SK-N-SH (cell line): ENCODE measurements around the gene GADL1. TPM values are rescaled to one million over a fixed set of nuclear protein-coding genes. Genes with fewer than 3 reads are reported as not detected.

ENCODE experiments used
- CTCF ChIA-PET: fragments of 300-600, 350-600 bp; formaldehyde crosslinking; extraction: SDS; loops from one replicate; lab custom pipeline; 2021; lab: Yijun Ruan, JAX
- POLR2A ChIA-PET: fragments of 350-600 bp; sonication (Branson Sonifier 250); formaldehyde crosslinking; extraction: SDS; loops from one replicate; lab custom pipeline; 2020; ENCODE audit warnings: antibody characterized with exemption, inconsistent platforms; lab: Yijun Ruan, JAX
- DNase-seq: peaks from one replicate; pipeline ENCODE4 v3.0.0; 2012
- H2AFZ ChIP-seq: fragments of 200-600 bp; sonication (generic); 2 replicates; pipeline ENCODE4 v1.8.1; 2016; ENCODE audit warnings: antibody characterized with exemption, mild to moderate bottlenecking, low read depth
- H3F3A ChIP-seq: fragments of 200-600 bp; sonication (generic); replicated peaks from 2 replicates; pipeline ENCODE3; 2016; ENCODE audit warnings: antibody characterized with exemption, mild to moderate bottlenecking; ENCODE audit not compliant: insufficient read depth
- H3K27ac ChIP-seq, 2 experiments: fragments of 200-500 bp in 1 of 2; fragments of 200-600 bp in 1 of 2; sonication (Bioruptor generic) in 1 of 2; sonication (generic), shearing (Covaris generic) in 1 of 2; 2 replicates each; pipeline versions ENCODE4 v1.5.1 to v1.6.1; 2014 to 2016; ENCODE audit warnings: low read depth in 2 of 2, inconsistent platforms in 1 of 2, low read length in 1 of 2, mild to moderate bottlenecking in 1 of 2, mixed read lengths in 1 of 2
- H3K27me3 ChIP-seq: fragments of 200-600 bp; sonication (generic), shearing (Covaris generic); 2 replicates; pipeline ENCODE4 v1.6.1; 2016; ENCODE audit warnings: mixed run types; ENCODE audit not compliant: insufficient read depth
- H3K36me3 ChIP-seq, 2 experiments: fragments of 200-500 bp in 1 of 2; fragments of 200-600 bp in 1 of 2; sonication (Bioruptor generic) in 1 of 2; sonication (generic) in 1 of 2; replicated peaks in 1 of 2; 2 replicates each; pipeline versions ENCODE3 to v1.5.1; 2014 to 2016; ENCODE audit warnings: low read length in 1 of 2, mild to moderate bottlenecking in 1 of 2; ENCODE audit not compliant: insufficient read depth in 2 of 2, control insufficient read depth in 1 of 2
- H3K4me1 ChIP-seq, 2 experiments: fragments of 200-500 bp in 1 of 2; fragments of 200-600 bp in 1 of 2; sonication (Bioruptor generic) in 1 of 2; sonication (generic), shearing (Covaris generic) in 1 of 2; 2 replicates each; pipeline versions ENCODE4 v1.5.1 to v1.6.1; 2014 to 2016; ENCODE audit warnings: low read depth in 1 of 2, low read length in 1 of 2, mixed run types in 1 of 2; ENCODE audit not compliant: insufficient read depth in 2 of 2, control insufficient read depth in 1 of 2
- H3K4me2 ChIP-seq: fragments of 200-600 bp; sonication (generic), shearing (Covaris generic); 2 replicates; pipeline ENCODE4 v1.6.1; 2017; ENCODE audit warnings: mixed run types
- H3K4me3 ChIP-seq, 2 experiments: fragments of 200-500 bp in 1 of 2; fragments of 200-600 bp in 1 of 2; sonication (Bioruptor generic) in 1 of 2; sonication (generic), shearing (Covaris generic) in 1 of 2; 2 replicates each; pipeline versions ENCODE4 v1.5.1 to v1.8.1; 2014 to 2016; ENCODE audit warnings: low read depth in 2 of 2, inconsistent platforms in 1 of 2, low read length in 1 of 2, mild to moderate bottlenecking in 1 of 2, mixed read lengths in 1 of 2, moderate library complexity in 1 of 2
- H3K79me2 ChIP-seq: fragments of 200-600 bp; sonication (generic); 2 replicates; pipeline ENCODE4 v1.8.1; 2017; ENCODE audit warnings: mild to moderate bottlenecking; ENCODE audit not compliant: insufficient read depth
- H3K9ac ChIP-seq: fragments of 200-600 bp; sonication (generic); 2 replicates; pipeline ENCODE4 v1.6.1; 2017; ENCODE audit warnings: mixed run types
- H3K9me2 ChIP-seq: fragments of 200-600 bp; sonication (generic); 2 replicates; pipeline ENCODE4 v1.6.1; 2017; ENCODE audit warnings: mixed run types
- H3K9me3 ChIP-seq: fragments of 200-600 bp; sonication (generic); 2 replicates; pipeline ENCODE4 v1.6.1; 2017; ENCODE audit warnings: mixed run types, mild to moderate bottlenecking, moderate library complexity
- H4K20me1 ChIP-seq: fragments of 200-600 bp; sonication (generic); 2 replicates; pipeline ENCODE4 v1.6.1; 2017; ENCODE audit warnings: mild to moderate bottlenecking, mixed run types; ENCODE audit not compliant: insufficient read depth
- EP300 ChIP-seq, 2 experiments: IDR thresholded peaks; 2 replicates each; pipeline versions ENCODE4 v1.4.0 to v1.6.1; 2012; ENCODE audit warnings: borderline replicate concordance in 1 of 2, low read depth in 1 of 2, low read length in 1 of 2
- FOSL2 ChIP-seq: IDR thresholded peaks from 2 replicates; pipeline ENCODE4 v1.4.0; 2012; ENCODE audit warnings: low read depth, mild to moderate bottlenecking, moderate library complexity, borderline replicate concordance
- MEF2A ChIP-seq: IDR thresholded peaks from 2 replicates; pipeline ENCODE4 v1.4.0; 2012; ENCODE audit warnings: low read depth, borderline replicate concordance
- NFIC ChIP-seq: IDR thresholded peaks from 2 replicates; pipeline ENCODE4 v1.4.0; 2012; ENCODE audit warnings: borderline replicate concordance
- NRF1 ChIP-seq: IDR thresholded peaks from 2 replicates; pipeline ENCODE4 v1.6.1; 2012; ENCODE audit warnings: low read depth, mild to moderate bottlenecking, low read length
- RAD21 ChIP-seq: IDR thresholded peaks from 2 replicates; pipeline ENCODE4 v1.6.1; 2012; ENCODE audit warnings: mild to moderate bottlenecking, low read length
- YY1 ChIP-seq: IDR thresholded peaks from 2 replicates; pipeline ENCODE4 v1.4.0; 2012; ENCODE audit warnings: low read depth, mild to moderate bottlenecking
- WGBS: methylation state at CpG from one replicate; pipeline ENCODE4 v1.1.6; 2017; ENCODE audit warnings: low lambda C conversion rate; 5-methylcytosine and 5-hydroxymethylcytosine counted together
- polyA plus RNA-seq, 3 experiments: library from polyadenylated mRNA; depleted of rRNA; stranded (reverse); fragments of >200 nt; gene quantifications; 2 replicates each; pipeline ENCODE4 v1.2.3, GENCODE V29; 2012
- TF ChIP-seq, protein P1 (sequence below): IDR thresholded peaks from 2 replicates; pipeline ENCODE4 v1.4.0; 2012; ENCODE audit warnings: low read depth, borderline replicate concordance
- TF ChIP-seq, protein P2 (sequence below): IDR thresholded peaks from 2 replicates; pipeline ENCODE4 v1.6.1; 2012; ENCODE audit warnings: mild to moderate bottlenecking, low read depth, low read length, moderate library complexity
- TF ChIP-seq, protein P3 (sequence below): IDR thresholded peaks from 2 replicates; pipeline ENCODE4; 2012
- TF ChIP-seq, protein P4 (sequence below): IDR thresholded peaks from 2 replicates; pipeline ENCODE4 v1.4.0; 2012; ENCODE audit warnings: low read depth, borderline replicate concordance
- TF ChIP-seq, protein P5 (sequence below): fragments of 200-600 bp; sonication (generic); IDR thresholded peaks from 2 replicates; pipeline ENCODE4 v1.6.1; 2017; ENCODE audit warnings: antibody characterized with exemption, mild to moderate bottlenecking, moderate library complexity

GADL1 gene
- polyA plus RNA-seq, 1 of the 3 experiments (the other 2 are of a cell fraction), result not detected

DNA sequence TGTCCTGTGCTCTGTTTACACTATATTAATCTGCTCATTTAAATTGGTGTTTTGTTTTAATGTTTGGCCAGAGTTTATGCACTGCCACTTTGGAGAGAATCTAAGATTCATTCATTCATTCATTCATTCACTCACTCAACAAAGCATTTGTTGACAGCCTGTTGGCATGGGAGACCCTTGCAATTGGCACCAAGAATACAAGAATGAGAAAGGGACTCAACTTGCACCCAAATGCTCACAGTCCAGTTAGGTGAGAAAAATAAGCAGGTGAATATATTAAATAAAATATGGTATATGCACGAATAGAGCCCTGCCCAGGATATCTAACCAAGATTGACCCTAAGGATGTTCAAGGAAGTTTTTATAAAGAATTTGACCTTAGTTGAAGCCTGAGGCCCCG is 207.7 kb downstream of the GADL1 start (continued):
- TF ChIP-seq, protein P1, sequence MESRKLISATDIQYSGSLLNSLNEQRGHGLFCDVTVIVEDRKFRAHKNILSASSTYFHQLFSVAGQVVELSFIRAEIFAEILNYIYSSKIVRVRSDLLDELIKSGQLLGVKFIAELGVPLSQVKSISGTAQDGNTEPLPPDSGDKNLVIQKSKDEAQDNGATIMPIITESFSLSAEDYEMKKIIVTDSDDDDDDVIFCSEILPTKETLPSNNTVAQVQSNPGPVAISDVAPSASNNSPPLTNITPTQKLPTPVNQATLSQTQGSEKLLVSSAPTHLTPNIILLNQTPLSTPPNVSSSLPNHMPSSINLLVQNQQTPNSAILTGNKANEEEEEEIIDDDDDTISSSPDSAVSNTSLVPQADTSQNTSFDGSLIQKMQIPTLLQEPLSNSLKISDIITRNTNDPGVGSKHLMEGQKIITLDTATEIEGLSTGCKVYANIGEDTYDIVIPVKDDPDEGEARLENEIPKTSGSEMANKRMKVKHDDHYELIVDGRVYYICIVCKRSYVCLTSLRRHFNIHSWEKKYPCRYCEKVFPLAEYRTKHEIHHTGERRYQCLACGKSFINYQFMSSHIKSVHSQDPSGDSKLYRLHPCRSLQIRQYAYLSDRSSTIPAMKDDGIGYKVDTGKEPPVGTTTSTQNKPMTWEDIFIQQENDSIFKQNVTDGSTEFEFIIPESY, result no peak
- TF ChIP-seq EP300 (IDR thresholded peaks at IDR 0.05; ENCODE audit: borderline replicate concordance in 1 of 2, low read depth in 1 of 2, low read length in 1 of 2) (no peak), YY1 (no peak), NRF1 (no peak), NFIC (no peak)
- TF ChIP-seq, protein P2, sequence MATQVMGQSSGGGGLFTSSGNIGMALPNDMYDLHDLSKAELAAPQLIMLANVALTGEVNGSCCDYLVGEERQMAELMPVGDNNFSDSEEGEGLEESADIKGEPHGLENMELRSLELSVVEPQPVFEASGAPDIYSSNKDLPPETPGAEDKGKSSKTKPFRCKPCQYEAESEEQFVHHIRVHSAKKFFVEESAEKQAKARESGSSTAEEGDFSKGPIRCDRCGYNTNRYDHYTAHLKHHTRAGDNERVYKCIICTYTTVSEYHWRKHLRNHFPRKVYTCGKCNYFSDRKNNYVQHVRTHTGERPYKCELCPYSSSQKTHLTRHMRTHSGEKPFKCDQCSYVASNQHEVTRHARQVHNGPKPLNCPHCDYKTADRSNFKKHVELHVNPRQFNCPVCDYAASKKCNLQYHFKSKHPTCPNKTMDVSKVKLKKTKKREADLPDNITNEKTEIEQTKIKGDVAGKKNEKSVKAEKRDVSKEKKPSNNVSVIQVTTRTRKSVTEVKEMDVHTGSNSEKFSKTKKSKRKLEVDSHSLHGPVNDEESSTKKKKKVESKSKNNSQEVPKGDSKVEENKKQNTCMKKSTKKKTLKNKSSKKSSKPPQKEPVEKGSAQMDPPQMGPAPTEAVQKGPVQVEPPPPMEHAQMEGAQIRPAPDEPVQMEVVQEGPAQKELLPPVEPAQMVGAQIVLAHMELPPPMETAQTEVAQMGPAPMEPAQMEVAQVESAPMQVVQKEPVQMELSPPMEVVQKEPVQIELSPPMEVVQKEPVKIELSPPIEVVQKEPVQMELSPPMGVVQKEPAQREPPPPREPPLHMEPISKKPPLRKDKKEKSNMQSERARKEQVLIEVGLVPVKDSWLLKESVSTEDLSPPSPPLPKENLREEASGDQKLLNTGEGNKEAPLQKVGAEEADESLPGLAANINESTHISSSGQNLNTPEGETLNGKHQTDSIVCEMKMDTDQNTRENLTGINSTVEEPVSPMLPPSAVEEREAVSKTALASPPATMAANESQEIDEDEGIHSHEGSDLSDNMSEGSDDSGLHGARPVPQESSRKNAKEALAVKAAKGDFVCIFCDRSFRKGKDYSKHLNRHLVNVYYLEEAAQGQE, result no peak

DNA sequence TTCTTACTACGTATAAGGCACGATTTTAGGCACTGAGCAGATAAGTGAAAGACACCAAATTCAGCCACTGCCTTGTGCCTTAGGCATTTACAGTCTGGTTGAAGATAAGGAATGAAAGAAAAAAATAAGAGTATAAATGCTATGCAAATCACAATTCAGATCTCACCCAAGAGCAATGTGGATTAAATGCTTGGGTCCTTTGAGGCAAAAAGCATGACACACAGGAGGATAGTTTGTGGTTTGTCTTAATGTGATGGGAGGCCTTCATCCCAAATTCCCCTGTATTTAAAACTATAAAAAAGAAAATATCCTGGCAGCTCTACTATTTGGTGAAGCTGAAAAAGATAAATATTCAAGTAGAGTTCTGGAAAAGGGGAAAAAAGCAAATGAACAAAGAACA is 208.3 kb downstream of the GADL1 start:
- H2AFZ ChIP-seq, result no peak overlapping the region
- H3K4me2 ChIP-seq, result no peak overlapping the region
- no peaks in the 10 kb centered on the region for H3K9me3 ChIP-seq
- H3K36me3 ChIP-seq, result peaks cover 6 to 44% of the 10 kb centered on the region in 2 experiments
- peaks cover 75% of the 10 kb centered on the region for H3K79me2 ChIP-seq
- CTCF ChIA-PET, result no interaction called here
- H3K9ac ChIP-seq, result no peak overlapping the region
- TF ChIP-seq MEF2A, result no peak
- TF ChIP-seq, protein P3, sequence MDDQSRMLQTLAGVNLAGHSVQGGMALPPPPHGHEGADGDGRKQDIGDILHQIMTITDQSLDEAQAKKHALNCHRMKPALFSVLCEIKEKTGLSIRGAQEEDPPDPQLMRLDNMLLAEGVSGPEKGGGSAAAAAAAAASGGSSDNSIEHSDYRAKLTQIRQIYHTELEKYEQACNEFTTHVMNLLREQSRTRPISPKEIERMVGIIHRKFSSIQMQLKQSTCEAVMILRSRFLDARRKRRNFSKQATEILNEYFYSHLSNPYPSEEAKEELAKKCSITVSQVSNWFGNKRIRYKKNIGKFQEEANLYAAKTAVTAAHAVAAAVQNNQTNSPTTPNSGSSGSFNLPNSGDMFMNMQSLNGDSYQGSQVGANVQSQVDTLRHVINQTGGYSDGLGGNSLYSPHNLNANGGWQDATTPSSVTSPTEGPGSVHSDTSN, result no peak
- TF ChIP-seq RAD21, result no peak
- TF ChIP-seq, protein P4, sequence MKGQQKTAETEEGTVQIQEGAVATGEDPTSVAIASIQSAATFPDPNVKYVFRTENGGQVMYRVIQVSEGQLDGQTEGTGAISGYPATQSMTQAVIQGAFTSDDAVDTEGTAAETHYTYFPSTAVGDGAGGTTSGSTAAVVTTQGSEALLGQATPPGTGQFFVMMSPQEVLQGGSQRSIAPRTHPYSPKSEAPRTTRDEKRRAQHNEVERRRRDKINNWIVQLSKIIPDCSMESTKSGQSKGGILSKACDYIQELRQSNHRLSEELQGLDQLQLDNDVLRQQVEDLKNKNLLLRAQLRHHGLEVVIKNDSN, result no peak
- TF ChIP-seq EP300 (IDR thresholded peaks at IDR 0.05; ENCODE audit: borderline replicate concordance in 1 of 2, low read depth in 1 of 2, low read length in 1 of 2), result no peak
- TF ChIP-seq, protein P5, sequence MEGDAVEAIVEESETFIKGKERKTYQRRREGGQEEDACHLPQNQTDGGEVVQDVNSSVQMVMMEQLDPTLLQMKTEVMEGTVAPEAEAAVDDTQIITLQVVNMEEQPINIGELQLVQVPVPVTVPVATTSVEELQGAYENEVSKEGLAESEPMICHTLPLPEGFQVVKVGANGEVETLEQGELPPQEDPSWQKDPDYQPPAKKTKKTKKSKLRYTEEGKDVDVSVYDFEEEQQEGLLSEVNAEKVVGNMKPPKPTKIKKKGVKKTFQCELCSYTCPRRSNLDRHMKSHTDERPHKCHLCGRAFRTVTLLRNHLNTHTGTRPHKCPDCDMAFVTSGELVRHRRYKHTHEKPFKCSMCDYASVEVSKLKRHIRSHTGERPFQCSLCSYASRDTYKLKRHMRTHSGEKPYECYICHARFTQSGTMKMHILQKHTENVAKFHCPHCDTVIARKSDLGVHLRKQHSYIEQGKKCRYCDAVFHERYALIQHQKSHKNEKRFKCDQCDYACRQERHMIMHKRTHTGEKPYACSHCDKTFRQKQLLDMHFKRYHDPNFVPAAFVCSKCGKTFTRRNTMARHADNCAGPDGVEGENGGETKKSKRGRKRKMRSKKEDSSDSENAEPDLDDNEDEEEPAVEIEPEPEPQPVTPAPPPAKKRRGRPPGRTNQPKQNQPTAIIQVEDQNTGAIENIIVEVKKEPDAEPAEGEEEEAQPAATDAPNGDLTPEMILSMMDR, result no peak
- TF ChIP-seq FOSL2, result no peak
- H3K4me1 ChIP-seq, result peaks cover 40 to 72% of the 10 kb centered on the region in 2 experiments
- H3K27me3 ChIP-seq, result no peaks in the 10 kb centered on the region
- POLR2A ChIA-PET, result no interaction called here
- no peak overlapping the region for H3K27ac ChIP-seq
- no peaks in the 10 kb centered on the region for H4K20me1 ChIP-seq
- peaks cover 39% of the 10 kb centered on the region for H3F3A ChIP-seq
- 98% methylated on average over 2 of the region's 2 CpGs for WGBS
- no peak for DNase-seq
- H3K9me2 ChIP-seq, result no peaks in the 10 kb centered on the region
- no peak overlapping the region for H3K4me3 ChIP-seq
